ENCODE data around the gene SYNPR.

SYNPR gene

GRCh38 chr3:63585927-63586326 lies 307.8 kb downstream of the SYNPR start:
- no peak for TF ChIP-seq CTCF (IDR thresholded peaks at IDR 0.05; ENCODE audit: extremely low read depth, missing control alignments)
- DNase-seq (ENCODE audit: low spot score): no peak

- no peak for TF ChIP-seq CTCF (IDR thresholded peaks at IDR 0.05; ENCODE audit: extremely low read depth, missing control alignments)
- DNase-seq (ENCODE audit: low spot score): no peak
Measured at GRCh38 chr3:63588895-63589294, 310.8 kb downstream of the SYNPR start.

GRCh38 chr3:63593779-63594178 lies 315.7 kb downstream of the SYNPR start:
- TF ChIP-seq CTCF (IDR thresholded peaks at IDR 0.05; ENCODE audit: extremely low read depth, missing control alignments): no peak
- DNase-seq (ENCODE audit: low spot score): no peak

GRCh38 chr3:63595221-63595620 lies 317.1 kb downstream of the SYNPR start:
- no peak for DNase-seq (ENCODE audit: low spot score)

GRCh38 chr3:63597019-63597418 lies 318.9 kb downstream of the SYNPR start:
- TF ChIP-seq CTCF (IDR thresholded peaks at IDR 0.05; ENCODE audit: extremely low read depth, missing control alignments): no peak
- no peak for DNase-seq (ENCODE audit: low spot score)

More at GRCh38 chr3:63595221-63595620, 317.1 kb downstream of the SYNPR start:
- TF ChIP-seq CTCF (IDR thresholded peaks at IDR 0.05; ENCODE audit: extremely low read depth, missing control alignments): no peak

GRCh38 chr3:63607716-63608115 lies 329.6 kb downstream of the SYNPR start:
- no peak for DNase-seq (ENCODE audit: low spot score)
- TF ChIP-seq CTCF (IDR thresholded peaks at IDR 0.05; ENCODE audit: extremely low read depth, missing control alignments): no peak

GRCh38 chr3:63609408-63609807 lies 331.3 kb downstream of the SYNPR start:
- DNase-seq (ENCODE audit: low spot score): no peak
- no peak for TF ChIP-seq CTCF (IDR thresholded peaks at IDR 0.05; ENCODE audit: extremely low read depth, missing control alignments)

Measured in GM20000 (cell line).